ENCODE results near the gene DPP10. TPM values are rescaled to one million over a fixed set of nuclear protein-coding genes. Genes with fewer than 3 reads are reported as not detected.
"Not testable (repeated sequence)": the region's sequence is repeated elsewhere in the genome, so short reads cannot be mapped to it uniquely, and the experiment has no call there.

DPP10 gene
- polyA plus RNA-seq, 4 donors, result 11.5 to 24.1 (median 15.6) TPM

DNA sequence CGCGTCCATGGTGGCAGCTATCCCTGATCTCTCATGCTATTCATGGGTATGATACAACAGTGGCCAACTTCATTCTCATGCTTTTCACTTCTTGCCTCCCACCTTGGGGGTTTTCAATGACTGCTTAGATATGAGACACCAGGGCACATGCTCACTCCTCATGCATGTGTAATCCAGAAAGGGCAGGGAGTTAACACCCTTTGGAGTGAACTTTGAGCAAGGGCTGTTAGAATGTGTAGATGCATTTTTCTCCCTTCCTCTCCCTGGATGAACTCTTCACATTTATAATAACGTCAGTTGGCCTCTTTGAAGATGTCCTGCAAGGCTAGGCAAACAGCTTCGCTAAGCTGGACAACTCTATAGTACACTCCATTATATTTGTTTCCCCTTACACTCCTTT lies 56.7 kb downstream of the DPP10 start:
- no peak for DNase-seq (ENCODE audit: low read depth in 4 of 4, low spot score in 3 of 4)

DNA sequence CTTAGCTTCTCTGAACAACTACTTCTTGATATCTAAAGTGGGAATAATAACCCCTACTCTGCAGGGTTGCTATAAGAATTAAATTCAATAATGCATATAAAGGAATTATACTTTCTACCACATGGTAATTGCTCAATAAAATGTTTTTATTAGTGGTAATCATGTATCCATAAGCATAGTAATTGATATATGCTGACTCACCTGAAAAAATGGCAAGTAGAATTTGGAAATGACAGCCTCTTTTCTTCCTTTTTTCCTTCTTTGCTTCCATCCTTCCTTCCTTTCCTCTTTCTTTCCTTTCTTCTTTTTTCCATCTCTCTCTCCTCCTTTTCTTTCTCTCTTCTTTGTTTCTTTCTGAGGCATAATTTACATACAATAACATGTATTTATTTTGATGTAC lies 65.3 kb downstream of the DPP10 start:
- DNase-seq (ENCODE audit: low read depth in 4 of 4, low spot score in 3 of 4), result no peak

DNA sequence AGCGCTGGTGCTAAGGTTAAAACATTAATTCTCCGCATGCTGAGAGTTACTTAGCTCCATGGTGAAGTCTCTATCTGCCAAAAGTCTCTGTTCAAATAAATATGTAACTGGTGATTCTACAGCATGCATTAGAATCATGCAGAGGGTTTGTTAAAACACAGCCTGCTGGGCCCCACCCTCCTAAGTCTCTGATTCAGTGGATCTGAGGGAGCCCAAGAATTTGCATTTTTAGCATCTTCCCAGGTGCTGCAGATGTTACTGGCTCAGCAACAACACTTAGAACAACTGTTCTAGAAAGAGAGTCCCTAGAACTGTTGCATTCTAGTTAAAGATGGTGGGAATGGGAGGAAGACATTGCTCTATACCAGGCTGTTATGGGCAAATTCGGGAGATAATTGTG lies 73.4 kb downstream of the DPP10 start:
- no peak for DNase-seq (ENCODE audit: low read depth in 4 of 4, low spot score in 3 of 4)

DNA sequence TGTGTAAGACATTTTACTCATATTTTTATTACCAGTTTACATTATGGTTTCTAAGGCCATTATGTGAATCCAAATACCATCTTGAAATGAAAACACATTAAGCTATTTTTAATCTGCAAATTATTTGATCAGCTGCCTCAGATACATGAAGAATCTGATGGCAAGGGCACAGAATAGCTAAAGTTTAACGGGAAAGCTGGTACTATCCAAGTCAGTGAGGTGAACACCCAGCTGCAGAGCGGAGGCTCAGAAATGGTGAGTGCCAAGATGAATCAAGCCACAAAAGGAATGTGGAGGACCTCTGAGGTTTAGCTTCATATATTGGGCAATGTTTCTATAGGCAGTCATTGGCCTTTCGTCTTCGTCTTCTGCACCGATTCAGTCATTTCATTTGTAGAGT lies 75.1 kb downstream of the DPP10 start:
- no peak for DNase-seq (ENCODE audit: low read depth in 4 of 4, low spot score in 3 of 4)

DNA sequence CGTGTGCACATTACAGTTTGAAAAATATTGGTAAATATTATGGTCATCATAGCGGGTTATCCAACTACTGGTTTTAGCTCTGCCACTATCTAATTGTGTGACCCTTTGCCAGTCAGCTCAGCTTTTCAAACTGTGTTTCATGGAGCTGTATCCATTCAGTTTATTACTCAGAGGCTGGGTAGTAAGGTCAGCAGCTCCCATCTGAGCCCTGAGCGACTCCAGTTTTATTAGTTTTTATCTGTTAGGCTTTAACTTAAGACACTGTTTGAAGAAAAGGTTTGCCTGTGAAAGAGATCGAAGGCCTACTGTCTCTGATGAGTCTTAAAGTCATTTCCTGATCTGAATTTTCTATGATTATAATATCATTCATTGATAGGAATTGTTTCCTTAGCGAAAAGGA lies 76.3 kb downstream of the DPP10 start:
- no peak for DNase-seq (ENCODE audit: low read depth in 4 of 4, low spot score in 3 of 4)

DNA sequence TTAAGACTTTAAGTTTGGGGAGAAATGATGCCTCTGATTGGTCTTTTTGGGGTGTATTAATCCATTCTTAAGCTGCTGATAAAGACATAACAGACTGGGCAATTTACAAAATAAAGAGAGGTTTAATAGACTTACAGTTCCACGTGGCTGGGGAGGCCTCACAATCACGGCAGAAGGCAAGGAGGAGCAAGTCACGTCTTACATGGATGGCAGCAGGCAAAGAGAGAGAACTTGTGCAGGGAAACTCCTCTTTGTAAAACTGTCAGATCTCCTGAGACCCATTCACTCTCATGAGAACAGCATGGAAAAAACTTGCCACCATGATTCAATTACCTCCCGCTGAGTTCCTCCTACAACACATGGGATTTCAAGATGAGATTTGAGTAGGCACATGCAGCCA lies 80.2 kb downstream of the DPP10 start:
- DNase-seq (ENCODE audit: low read depth in 4 of 4, low spot score in 3 of 4), result not testable (repeated sequence)

DNA sequence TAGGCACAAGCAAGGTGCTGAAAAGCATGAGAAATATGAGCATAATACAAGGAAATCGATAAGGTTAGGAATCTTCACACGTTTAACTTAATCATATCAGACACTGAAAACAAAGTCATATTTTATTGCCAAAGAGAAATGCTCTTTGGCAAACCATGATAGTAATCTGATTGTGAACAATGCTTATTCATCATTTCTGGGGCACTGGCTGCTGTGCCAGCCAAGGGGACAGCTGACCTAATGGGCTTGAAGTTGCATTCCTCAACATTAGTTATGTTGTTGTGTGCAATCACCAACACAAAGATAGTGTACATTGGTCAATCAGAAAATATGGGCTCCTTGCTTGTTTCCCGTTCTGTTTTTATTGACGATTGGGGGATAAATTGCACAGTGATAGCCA lies 83.5 kb downstream of the DPP10 start:
- DNase-seq (ENCODE audit: low read depth in 4 of 4, low spot score in 3 of 4), result no peak

DNA sequence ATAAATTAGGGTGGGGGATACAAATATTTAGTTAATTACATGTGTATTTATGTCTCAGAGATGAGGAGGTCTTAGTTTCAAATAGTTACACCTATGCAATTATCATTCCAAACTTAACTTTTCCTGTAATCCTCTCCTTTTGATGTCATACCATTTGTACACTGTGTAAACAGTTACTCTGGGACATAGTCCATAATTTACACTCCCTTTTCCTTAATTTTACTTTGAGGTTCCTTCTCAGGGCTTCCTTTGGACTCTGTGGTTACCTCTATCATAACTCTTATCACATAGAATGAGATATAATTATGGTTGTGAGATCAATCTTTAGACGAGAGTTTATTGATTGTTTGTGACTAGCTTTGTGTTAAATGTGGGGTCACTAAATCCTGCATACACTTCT lies 84.4 kb downstream of the DPP10 start:
- DNase-seq (ENCODE audit: low read depth in 4 of 4, low spot score in 3 of 4), result no peak

DNA sequence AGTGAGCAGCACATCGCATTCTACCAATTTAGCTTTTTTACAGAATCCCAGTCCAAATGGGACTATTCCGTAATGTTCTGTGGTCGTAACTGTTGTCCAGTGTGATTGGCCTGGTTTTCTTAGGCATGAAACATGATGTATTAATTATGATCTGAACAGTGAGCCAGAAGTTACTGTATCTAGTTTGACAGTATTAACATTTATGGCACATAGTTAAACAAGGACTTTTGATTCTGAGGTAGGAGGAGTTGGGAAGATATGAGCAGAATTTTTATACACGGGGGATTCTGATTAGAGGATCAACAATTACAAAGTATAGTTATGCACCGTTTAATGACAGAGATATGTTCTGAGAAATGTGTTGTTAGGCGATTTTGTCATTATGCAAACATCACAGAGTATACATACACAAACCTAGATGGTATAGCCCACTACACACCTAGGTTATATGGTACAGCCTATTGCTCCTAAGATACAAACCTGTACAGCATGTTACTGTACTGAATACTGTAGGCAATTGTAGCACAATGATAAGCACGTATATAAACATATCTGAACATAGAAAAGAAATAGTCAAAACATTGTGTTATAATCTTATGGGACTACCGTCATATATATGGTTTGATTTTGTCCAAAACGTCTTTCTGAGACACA lies 85.0 kb downstream of the DPP10 start:
- DNase-seq (ENCODE audit: low read depth in 4 of 4, low spot score in 3 of 4), result no peak

DNA sequence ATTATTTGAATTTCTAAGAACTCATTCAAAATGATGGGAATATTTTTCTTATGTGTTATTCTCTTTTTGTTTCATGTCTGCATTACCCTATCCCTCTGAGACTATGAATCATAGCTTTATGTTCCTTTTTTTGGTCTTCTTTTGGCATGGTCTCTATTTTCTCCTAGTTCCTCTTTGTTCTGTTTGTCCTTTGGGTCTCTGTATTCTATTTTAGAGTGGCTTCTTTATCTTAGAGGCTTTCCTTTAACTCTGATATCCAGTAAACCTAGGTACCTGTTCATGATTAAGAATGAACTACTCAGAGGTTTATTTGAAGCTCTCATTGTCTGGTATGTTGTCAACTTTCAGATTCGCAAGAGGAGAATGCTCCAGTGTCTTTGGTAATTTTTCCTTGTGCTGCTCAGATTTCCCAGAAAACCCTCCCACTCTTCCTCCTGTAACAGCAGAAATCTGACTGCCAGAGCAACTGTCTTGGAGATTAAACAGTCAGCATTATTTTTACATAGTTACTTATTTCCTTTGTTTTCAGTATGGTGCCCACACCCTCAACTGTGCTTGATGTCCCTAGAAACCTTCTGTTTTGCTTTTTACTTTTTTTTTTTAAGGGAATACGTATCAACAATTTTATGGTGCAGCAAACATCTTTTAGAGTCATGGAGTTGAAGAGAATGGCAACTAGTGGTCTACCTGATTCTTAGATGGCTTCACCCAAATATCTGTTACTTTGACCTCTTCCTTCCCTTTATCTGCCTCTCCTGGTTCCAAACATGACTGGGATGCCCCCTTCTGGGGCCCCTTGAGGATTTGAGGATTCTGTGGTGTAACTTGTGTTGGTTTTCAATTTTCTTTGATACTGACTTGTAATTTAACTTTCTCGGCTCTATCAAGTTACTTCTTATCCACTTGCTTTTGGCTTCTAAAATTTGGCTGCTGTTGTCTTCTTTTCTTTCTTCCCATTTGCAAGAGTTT lies 92.0 kb downstream of the DPP10 start:
- no peak for DNase-seq (ENCODE audit: low read depth in 4 of 4, low spot score in 3 of 4)

DNA sequence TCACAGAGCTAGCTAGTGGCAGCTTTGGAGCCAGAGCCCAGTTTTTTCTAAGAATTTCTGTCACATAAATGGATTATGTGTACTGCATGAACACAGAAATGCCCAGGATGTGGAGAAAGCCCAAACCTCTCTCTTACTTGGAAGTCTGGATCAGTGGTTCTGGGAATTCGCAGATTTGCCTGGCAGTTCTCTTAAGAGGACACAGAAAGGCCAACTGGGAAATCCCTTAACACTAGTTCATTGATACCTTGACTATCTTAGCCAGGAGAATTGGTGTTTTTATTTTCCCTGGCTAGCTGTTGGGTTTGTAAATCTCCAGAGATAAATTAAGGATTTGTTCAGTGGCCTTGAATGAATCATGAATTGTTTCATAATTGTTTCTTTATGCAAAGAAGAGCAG lies 95.3 kb downstream of the DPP10 start:
- DNase-seq (ENCODE audit: low read depth in 4 of 4, low spot score in 3 of 4), result no peak

DNA sequence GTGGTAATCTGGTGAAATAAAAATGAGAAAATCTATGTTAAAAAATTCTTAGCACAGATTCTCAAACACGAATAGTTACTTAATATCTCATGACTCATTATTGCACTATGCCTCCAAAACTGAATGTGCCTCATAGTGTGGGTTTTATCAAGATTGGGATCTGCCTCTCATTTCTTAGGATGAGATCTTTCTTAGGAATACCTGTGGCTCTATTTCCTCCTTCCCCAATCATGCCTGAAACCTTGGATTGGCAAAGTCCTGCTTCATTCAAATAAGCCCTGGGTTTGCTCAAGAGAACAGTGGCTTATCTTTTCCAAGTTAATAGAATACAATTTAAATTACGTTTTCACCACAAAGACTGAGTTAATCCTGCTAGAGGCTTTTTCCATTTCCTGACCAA lies 100.3 kb downstream of the DPP10 start:
- DNase-seq (ENCODE audit: low read depth in 4 of 4, low spot score in 3 of 4), result no peak

DNA sequence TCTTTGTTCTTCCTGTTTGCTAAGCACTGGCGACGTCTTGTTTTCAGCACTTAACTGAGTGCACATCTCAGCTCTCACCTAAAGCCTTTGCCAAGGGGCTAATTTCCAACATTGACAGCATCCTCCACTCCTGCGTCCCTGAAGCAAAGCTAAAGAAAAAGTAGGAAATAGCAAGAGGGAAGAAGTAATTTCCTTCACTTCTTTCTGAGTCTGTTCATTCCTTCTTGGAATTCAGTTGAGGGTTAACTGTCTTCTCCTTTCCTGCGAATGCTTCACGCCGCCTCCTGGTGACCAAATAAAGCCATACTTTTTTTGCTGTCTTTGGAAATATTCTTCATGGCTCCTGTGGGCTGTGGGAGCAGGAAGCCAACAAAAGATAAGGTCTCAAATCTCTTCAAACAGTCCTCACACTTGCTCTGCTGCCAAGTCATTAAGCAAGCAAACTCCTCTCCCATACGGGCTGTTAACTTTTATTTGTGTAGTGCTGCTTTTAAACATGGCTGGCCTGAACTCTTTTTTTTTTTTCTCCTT lies 100.9 kb downstream of the DPP10 start:
- peak; percentile 8 to 65 (median 27) for DNase-seq (ENCODE audit: low read depth in 4 of 4, low spot score in 3 of 4)

DNA sequence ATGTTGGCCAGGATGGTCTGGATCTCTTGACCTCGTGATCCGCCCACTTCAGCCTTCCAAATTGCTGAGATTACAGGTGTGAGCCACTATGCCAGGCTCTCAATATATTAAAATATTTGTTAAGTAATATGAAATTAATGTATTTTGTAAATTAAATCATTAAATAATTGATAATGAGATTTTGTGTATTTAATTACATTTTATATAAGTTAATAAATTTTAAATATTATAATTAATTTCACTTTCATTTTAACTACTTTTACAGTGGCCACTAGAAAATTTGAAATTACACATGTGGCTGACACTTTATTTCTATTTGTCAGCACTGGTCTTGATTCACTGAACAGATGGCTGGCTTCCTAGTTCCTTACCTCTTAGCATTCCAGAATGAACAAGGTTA lies 102.6 kb downstream of the DPP10 start:
- no peak for DNase-seq (ENCODE audit: low read depth in 4 of 4, low spot score in 3 of 4)

DNA sequence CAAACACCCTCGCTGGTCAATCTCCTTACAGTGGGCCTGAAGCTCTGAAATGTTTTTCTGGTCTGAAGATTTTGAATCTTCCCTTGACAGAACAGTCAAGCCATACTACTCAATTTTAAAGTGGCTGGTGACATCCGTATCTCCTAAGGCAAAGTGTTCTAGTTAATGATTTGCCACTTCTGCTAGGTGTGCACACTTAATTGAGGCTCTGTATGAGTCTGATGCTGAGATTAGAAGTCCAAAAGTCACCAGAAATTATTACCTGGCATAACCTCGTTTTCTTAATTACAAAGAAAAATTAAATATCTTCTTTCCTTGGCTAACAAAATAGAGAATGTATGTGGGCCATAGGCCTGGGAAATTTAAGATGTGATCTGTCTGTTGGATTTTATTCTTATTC lies 104.1 kb downstream of the DPP10 start:
- DNase-seq (ENCODE audit: low read depth in 4 of 4, low spot score in 3 of 4), result no peak

DNA sequence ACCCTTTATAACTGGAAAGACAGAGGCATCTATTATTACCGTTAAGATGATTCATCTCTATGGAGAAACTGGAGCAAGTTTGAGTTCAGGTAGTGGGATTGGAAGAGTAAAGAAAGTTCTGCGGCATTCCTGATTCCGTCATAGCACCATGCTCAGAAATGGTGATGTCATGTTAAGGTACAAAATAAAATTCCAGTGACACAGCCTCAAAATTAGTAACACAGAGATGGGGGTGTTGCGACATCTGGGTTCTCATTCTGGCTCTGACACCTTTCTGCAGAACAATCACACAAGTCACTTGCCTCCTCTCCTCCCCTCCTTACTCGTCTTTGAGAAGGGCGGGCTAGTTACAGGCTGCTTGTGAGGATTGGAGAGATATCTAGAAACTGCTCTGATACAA lies 105.7 kb downstream of the DPP10 start:
- no peak for DNase-seq (ENCODE audit: low read depth in 4 of 4, low spot score in 3 of 4)

DNA sequence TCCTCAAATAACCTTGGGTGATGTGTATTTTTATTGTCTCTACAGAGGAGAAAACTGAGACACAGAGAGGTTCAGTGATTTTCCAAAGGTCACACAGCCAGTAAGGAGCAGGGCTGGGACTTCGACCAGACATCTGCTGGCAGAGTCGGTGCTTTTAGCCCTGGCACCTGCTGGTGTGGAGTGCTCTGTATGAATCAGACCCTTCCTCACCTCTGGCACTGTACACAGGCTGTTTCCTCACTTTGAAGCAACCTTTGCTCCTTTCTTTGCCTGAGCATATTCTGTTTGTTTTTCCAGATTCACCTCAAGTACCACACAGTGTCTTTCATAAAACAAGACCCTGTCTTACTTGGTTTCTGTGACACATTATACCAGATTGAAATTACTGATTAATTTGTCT lies 107.9 kb downstream of the DPP10 start:
- DNase-seq (ENCODE audit: low read depth in 4 of 4, low spot score in 3 of 4), result no peak

DNA sequence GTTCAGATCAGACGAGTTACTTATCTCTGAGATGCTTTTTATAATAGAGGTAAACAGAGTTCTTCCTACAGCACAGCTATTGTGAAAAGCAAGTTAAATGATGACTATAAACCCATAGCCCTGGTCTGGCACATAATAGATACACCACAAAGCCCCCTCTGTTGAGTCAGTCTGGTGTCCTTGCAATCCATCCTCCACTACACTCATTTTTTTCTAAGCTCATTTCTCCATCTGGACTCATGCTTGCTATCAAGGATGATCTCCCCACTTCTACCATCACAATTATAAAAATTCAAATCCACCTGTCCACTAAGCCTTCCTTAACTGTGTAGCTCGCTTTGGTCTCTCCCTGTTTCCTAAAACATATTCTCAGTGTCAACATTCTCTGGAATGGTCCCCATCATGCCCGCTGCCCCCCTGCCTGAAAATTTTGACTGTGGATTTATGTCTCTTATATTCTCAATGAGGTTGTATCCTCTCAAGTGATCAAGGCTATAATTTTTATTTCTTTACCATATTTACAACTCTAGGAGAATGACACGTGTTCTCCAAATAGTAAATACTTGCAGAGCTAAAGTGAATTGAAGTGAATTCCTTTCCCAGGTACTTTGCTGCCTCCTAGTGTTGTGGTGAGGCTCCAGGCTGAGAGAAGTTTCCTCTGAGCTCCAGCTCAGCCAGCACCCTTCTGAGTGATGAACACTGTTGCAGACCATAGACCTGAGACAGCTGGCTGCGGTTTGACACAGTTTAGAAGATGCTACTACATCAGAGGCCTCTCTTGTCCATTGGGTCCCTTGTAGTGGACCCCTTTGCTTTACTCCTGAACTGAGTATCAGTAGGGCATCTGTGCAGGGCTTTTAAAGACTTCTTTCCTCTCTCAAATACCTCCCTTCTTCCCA lies 108.7 kb downstream of the DPP10 start:
- peak; percentile 32 to 56 (median 34) for DNase-seq (ENCODE audit: low read depth in 4 of 4, low spot score in 3 of 4)

DNA sequence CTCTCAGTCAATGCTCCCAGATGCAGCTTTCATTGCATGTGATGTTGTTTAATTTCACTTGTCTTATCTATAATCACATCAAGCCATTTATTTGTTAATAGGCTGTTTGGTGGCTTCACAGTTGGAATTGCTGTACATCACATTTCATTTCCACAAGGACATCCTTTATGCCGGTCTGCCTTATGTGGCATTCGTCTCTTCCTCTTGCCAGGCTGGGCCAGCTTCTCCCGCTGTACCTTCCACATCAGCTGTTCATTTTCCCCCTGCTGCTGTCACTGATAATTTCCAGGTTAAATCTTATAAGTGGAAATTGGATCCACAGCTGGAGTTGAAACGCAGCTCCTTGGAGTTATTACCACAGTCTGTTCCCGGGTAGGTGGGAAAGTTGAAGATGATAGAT lies 110.6 kb downstream of the DPP10 start:
- DNase-seq (ENCODE audit: low read depth in 4 of 4, low spot score in 3 of 4), result no peak

DNA sequence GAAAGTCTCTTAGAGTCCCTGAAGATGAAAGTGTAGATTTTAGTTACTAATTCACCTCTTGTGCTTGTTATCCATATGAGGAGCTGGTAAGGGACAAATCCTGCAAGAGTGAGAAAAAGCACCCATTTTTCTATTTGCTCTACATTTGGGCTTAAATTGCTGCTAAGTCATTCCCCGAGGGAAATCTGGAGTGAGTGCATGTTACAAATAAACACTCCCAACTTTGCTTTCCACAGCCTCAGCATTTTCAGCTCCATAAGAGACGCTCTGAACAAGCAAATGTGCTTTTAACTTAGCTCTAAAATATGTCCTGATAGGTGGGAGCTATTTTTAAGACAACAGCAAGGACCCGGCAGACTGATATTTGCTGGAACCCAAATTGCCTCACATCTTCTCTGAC lies 126.7 kb downstream of the DPP10 start:
- no peak for DNase-seq (ENCODE audit: low read depth in 4 of 4, low spot score in 3 of 4)

DNA sequence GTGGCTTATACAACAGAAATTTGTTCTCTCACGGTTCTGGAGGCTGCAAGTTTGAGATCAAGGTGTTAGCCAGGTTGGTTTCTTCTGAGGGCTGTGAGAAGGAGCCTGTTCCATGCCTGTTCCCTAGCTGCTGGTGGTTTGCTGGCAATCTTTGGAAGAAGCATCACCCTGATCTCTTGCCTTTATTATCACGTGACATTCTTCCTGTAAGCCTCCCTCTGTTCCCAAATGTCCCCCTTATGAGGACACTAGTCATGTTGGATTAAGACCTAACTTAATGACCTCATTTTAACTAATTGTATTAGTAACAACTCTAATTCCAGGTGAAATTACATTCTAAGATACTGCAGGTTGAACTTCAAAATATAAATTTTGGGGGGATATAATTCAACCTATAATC lies 135.2 kb downstream of the DPP10 start:
- DNase-seq (ENCODE audit: low read depth in 4 of 4, low spot score in 3 of 4), result no peak
